PC-3 (cell line): ENCODE measurements around the gene SLC25A26. TPM values are rescaled to one million over a fixed set of nuclear protein-coding genes. Genes with fewer than 3 reads are reported as not detected.

ENCODE experiments used
- ATAC-seq: fragments of 200-7000 bp; cut with Tn5 transposase; 2 replicates; pipeline ENCODE4 v1.9.1; 2020; ENCODE audit warnings: mild to moderate bottlenecking, moderate library complexity
- BruUV-seq: library from RNA; stranded (reverse); fragments of 400-500 nt; replicated peaks from 2 replicates; lab custom pipeline; 2021; lab: Mats Ljungman, UMichigan
- CTCF ChIA-PET: fragments of 300-600 bp; sonication (Branson Sonifier 250); formaldehyde crosslinking; loops from one replicate; lab custom pipeline; 2022; ENCODE audit warnings: antibody characterized with exemption; lab: Charles Lee
- POLR2A ChIA-PET: fragments of 300-600 bp; sonication (Branson Sonifier 250); formaldehyde crosslinking; loops from one replicate; lab custom pipeline; 2022; ENCODE audit warnings: antibody characterized with exemption; ENCODE audit not compliant: unreplicated experiment; lab: Charles Lee
- DNase-seq: peaks from one replicate; pipeline ENCODE4 v3.0.0-alpha.2; 2015
- H2AFZ ChIP-seq: fragments of 300-600 bp; sonication (generic); 2 replicates; pipeline ENCODE4 v1.6.0; 2016; ENCODE audit warnings: antibody characterized with exemption, low read length
- H3F3A ChIP-seq: fragments of 300-600 bp; sonication (generic); one replicate; pipeline ENCODE4 v1.6.0; 2017; ENCODE audit warnings: antibody characterized with exemption, low read length, control low read depth, mild to moderate bottlenecking; ENCODE audit not compliant: unreplicated experiment
- H3K27ac ChIP-seq: fragments of 300-600 bp; sonication (generic); 2 replicates; pipeline ENCODE4 v1.5.1; 2016; ENCODE audit warnings: mild to moderate bottlenecking, low read length
- H3K27me3 ChIP-seq: fragments of 300-600 bp; sonication (generic); 2 replicates; pipeline ENCODE4 v1.6.1; 2016; ENCODE audit warnings: low read length, mixed read lengths
- H3K36me3 ChIP-seq: fragments of 300-600 bp; sonication (generic); 2 replicates; pipeline ENCODE4 v1.6.1; 2016; ENCODE audit warnings: low read depth, mixed run types, low read length, mixed read lengths
- H3K4me1 ChIP-seq: fragments of 300-600 bp; sonication (generic); 2 replicates; pipeline ENCODE4 v1.5.1; 2016; ENCODE audit warnings: low read length; ENCODE audit not compliant: insufficient read depth
- H3K4me2 ChIP-seq: fragments of 300-600 bp; sonication (generic); 2 replicates; pipeline ENCODE4 v1.6.0; 2016; ENCODE audit warnings: low read length
- H3K4me3 ChIP-seq: fragments of 300-600 bp; sonication (generic); 2 replicates; pipeline ENCODE4 v1.5.1; 2016; ENCODE audit warnings: mild to moderate bottlenecking, low read length, mixed read lengths
- H3K79me2 ChIP-seq: fragments of 300-600 bp; sonication (generic); 2 replicates; pipeline ENCODE4 v1.6.1; 2017; ENCODE audit warnings: low read length, mixed read lengths
- H3K9ac ChIP-seq: fragments of 300-600 bp; sonication (generic); 2 replicates; pipeline ENCODE4 v1.6.0; 2016; ENCODE audit warnings: mild to moderate bottlenecking, low read length
- H3K9me2 ChIP-seq: fragments of 300-600 bp; sonication (generic); replicated peaks from 2 replicates; pipeline ENCODE4 v1.6.1; 2016; ENCODE audit warnings: mixed run types, low read length, mixed read lengths
- H3K9me3 ChIP-seq: fragments of 300-600 bp; sonication (generic); 2 replicates; pipeline ENCODE4 v1.6.1; 2016; ENCODE audit warnings: low read length, mixed read lengths
- H4K20me1 ChIP-seq: fragments of 300-600 bp; sonication (generic); 2 replicates; pipeline ENCODE4 v1.6.1; 2016; ENCODE audit warnings: low read length, mixed read lengths
- EZH2 ChIP-seq: fragments of 300-600 bp; sonication (generic); IDR thresholded peaks from one replicate; pipeline ENCODE4 v1.6.1; 2017; ENCODE audit warnings: antibody characterized with exemption, mild to moderate bottlenecking, low read length; ENCODE audit not compliant: unreplicated experiment
- EZH2phosphoT487 ChIP-seq: fragments of 300-600 bp; sonication (generic); IDR thresholded peaks from 2 replicates; pipeline ENCODE4 v1.6.1; 2018; ENCODE audit warnings: mild to moderate bottlenecking, antibody characterized with exemption, low read length, borderline replicate concordance
- intact Hi-C: fragments of 100-400 bp; cut with micrococcal nuclease; formaldehyde crosslinking; loops from 2 replicates; pipeline ENCODE4 v1.9.0; 2023
- total RNA-seq: library from RNA; depleted of rRNA; stranded (reverse); fragments of >200 nt; gene quantifications from 2 replicates; pipeline ENCODE4 v1.2.3, GENCODE V29; 2014
- TF ChIP-seq, protein P1 (sequence below): fragments of 300-600 bp; sonication (generic); conservative IDR thresholded peaks from 2 replicates; pipeline ENCODE4 v1.5.1; 2017; ENCODE audit warnings: antibody characterized with exemption, low read depth, mild to moderate bottlenecking, low read length

The SLC25A26 gene
- total RNA-seq, 1 experiment from 2014 or later = 7.9 TPM

DNA sequence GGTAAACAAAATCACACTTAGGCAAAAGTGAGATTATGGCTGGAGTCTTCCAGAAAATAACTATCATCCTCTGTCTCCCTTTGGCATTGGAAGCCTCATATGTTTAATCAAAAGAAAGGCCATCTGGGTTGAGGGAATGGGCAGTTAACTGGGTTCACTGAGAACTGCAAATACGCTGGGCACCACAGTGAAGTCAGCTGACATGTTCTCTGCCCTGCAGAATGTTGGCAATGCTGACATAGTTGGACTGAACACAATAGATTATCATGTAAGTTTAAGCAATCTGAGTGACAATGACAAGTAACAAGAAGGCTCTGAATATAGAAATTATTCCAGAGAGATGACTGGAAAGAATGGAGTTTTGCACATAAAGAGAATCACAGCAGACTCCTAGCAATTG, 43.8 kb upstream of the SLC25A26 start:
- no peak overlapping the region for H3K27ac ChIP-seq
- no peaks in the 10 kb centered on the region for H3F3A ChIP-seq
- DNase-seq (no peak), ATAC-seq (no peak)
- no peak overlapping the region for H3K4me2 ChIP-seq
- no peaks in the 10 kb centered on the region for H3K27me3 ChIP-seq
- no TSS peak for BruUV-seq
- no peaks in the 10 kb centered on the region for H3K9me2 ChIP-seq
- no peaks in the 10 kb centered on the region for H3K79me2 ChIP-seq
- no peaks in the 10 kb centered on the region for H3K4me1 ChIP-seq
- H3K36me3 ChIP-seq = no peaks in the 10 kb centered on the region
- ChIA-PET POLR2A (no interaction called here), CTCF (no interaction called here)
- intact Hi-C loops = no loop called here
- H2AFZ ChIP-seq = no peak overlapping the region
- no peaks in the 10 kb centered on the region for H4K20me1 ChIP-seq
- TF ChIP-seq EZH2 (no peak), EZH2phosphoT487 (no peak)
- TF ChIP-seq, protein P1, sequence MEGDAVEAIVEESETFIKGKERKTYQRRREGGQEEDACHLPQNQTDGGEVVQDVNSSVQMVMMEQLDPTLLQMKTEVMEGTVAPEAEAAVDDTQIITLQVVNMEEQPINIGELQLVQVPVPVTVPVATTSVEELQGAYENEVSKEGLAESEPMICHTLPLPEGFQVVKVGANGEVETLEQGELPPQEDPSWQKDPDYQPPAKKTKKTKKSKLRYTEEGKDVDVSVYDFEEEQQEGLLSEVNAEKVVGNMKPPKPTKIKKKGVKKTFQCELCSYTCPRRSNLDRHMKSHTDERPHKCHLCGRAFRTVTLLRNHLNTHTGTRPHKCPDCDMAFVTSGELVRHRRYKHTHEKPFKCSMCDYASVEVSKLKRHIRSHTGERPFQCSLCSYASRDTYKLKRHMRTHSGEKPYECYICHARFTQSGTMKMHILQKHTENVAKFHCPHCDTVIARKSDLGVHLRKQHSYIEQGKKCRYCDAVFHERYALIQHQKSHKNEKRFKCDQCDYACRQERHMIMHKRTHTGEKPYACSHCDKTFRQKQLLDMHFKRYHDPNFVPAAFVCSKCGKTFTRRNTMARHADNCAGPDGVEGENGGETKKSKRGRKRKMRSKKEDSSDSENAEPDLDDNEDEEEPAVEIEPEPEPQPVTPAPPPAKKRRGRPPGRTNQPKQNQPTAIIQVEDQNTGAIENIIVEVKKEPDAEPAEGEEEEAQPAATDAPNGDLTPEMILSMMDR = no peak
- no peaks in the 10 kb centered on the region for H3K9me3 ChIP-seq
- no peak overlapping the region for H3K4me3 ChIP-seq
- no peak overlapping the region for H3K9ac ChIP-seq

DNA sequence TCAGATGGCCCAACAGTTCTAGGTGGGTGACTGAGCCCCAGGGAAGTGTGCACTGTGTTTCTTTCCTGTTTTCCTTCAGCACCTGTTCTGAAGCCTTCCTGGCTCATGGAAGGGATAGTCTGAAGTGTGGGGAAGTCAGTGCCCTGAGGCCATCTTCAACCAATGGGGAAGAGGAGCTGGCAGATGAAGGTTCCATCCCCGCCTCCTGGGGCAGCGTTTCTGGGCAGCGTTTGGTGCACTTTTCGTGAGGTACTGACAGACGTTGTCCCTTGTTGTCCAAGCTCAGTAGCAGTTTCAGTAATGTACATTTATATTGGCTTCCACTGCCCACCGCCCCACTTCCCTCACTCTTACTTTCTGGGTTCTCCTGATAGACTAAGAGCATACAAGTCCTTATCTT, 42.6 kb upstream of the SLC25A26 start:
- H2AFZ ChIP-seq = no peak overlapping the region
- no peak overlapping the region for H3K4me2 ChIP-seq
- no peaks in the 10 kb centered on the region for H3K27me3 ChIP-seq
- H3K36me3 ChIP-seq = no peaks in the 10 kb centered on the region
- H3K9me2 ChIP-seq = no peaks in the 10 kb centered on the region
- no peak overlapping the region for H3K9ac ChIP-seq
- DNase-seq (no peak), ATAC-seq (no peak)
- no peak overlapping the region for H3K27ac ChIP-seq
- ChIA-PET CTCF (no interaction called here), POLR2A (no interaction called here)
- TF ChIP-seq, protein P1 = no peak
- no peak for TF ChIP-seq EZH2phosphoT487
- TF ChIP-seq EZH2 = no peak
- H3K4me3 ChIP-seq = no peak overlapping the region
- H3F3A ChIP-seq = no peaks in the 10 kb centered on the region
- H3K79me2 ChIP-seq = no peaks in the 10 kb centered on the region
- no peaks in the 10 kb centered on the region for H3K9me3 ChIP-seq
- H4K20me1 ChIP-seq = no peaks in the 10 kb centered on the region
- intact Hi-C loops = no loop called here
- BruUV-seq = no TSS peak
- no peaks in the 10 kb centered on the region for H3K4me1 ChIP-seq

DNA sequence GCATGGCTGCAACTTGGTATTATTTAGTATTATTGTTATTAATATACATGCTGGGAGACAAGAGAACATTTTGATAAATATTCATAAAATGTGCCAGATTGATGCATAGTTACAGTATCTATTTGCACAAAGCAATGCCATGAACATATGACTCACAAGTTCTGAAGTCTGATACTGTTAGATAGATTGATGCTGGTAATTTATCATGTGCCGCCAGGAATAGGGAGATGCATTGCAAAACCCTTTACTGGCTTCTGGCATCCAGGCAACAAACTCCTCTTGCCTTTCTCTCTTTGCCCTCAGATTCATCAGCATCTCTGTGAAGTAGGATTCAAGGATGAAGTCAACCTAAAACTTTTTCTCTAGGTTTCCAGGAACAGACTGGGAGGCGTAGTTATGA, 41.0 kb upstream of the SLC25A26 start:
- no peaks in the 10 kb centered on the region for H3F3A ChIP-seq
- H3K79me2 ChIP-seq = no peaks in the 10 kb centered on the region
- no peak for TF ChIP-seq EZH2phosphoT487
- TF ChIP-seq EZH2 = no peak
- TF ChIP-seq, protein P1 = no peak
- no peak overlapping the region for H3K9ac ChIP-seq
- no peak overlapping the region for H3K4me2 ChIP-seq
- no peaks in the 10 kb centered on the region for H3K9me2 ChIP-seq
- H3K36me3 ChIP-seq = no peaks in the 10 kb centered on the region
- no peaks in the 10 kb centered on the region for H3K4me1 ChIP-seq
- CTCF ChIA-PET = no interaction called here
- H4K20me1 ChIP-seq = no peaks in the 10 kb centered on the region
- BruUV-seq = no TSS peak
- ATAC-seq (no peak), DNase-seq (no peak)
- H3K9me3 ChIP-seq = no peaks in the 10 kb centered on the region
- intact Hi-C loops = no loop called here
- no peak overlapping the region for H2AFZ ChIP-seq
- POLR2A ChIA-PET = no interaction called here
- H3K4me3 ChIP-seq = no peak overlapping the region
- H3K27ac ChIP-seq = no peak overlapping the region
- no peaks in the 10 kb centered on the region for H3K27me3 ChIP-seq
